Testis (tissue), 2 donors: ENCODE results near the gene TMEM30B.
A peak's percentile ranks its signal among the peaks of the same experiment; 100 is the strongest.

Source experiments
- CTCF ChIP-seq, 3 experiments: fragments of 450-650 bp in 2 of 3; fragments of 200-600 bp in 1 of 3; sonication (generic) in 1 of 3; IDR thresholded peaks; one replicate each; pipeline ENCODE4 v1.5.1; 2016 to 2019; ENCODE audit warnings: antibody characterized with exemption in 3 of 3, mild to moderate bottlenecking in 2 of 3, moderate library complexity in 1 of 3
- POLR2A ChIP-seq: fragments of 450-650 bp; IDR thresholded peaks from one replicate; pipeline ENCODE4 v1.6.1; 2017; ENCODE audit warnings: antibody characterized with exemption, mild to moderate bottlenecking, moderate library complexity

- peak; percentile 2 to 56 (median 44) for TF ChIP-seq CTCF (IDR thresholded peaks at IDR 0.05)
- TF ChIP-seq POLR2A = no peak
These were observed 15.8 kb upstream of the TMEM30B start for GRCh38 chr14:61296719-61297502.
